KBM-7 (cell line): ENCODE data around the gene RFNG.
"Not testable (repeated sequence)": the region's sequence is repeated elsewhere in the genome, so short reads cannot be mapped to it uniquely, and the experiment has no call there.

Experiments
- DNase-seq: peaks from one replicate; pipeline ENCODE4 v3.0.0-alpha.2; 2015
- in situ Hi-C: fragments of 300-500 bp; cut with MboI; formaldehyde crosslinking; loops from 2 replicates; pipeline ENCODE4 v1.14.3; 2020; ENCODE audit warnings: low sequenced_read_pairs, low pct_unique_long_range_greater_than_20kb, mixed read lengths

The RFNG gene

DNA sequence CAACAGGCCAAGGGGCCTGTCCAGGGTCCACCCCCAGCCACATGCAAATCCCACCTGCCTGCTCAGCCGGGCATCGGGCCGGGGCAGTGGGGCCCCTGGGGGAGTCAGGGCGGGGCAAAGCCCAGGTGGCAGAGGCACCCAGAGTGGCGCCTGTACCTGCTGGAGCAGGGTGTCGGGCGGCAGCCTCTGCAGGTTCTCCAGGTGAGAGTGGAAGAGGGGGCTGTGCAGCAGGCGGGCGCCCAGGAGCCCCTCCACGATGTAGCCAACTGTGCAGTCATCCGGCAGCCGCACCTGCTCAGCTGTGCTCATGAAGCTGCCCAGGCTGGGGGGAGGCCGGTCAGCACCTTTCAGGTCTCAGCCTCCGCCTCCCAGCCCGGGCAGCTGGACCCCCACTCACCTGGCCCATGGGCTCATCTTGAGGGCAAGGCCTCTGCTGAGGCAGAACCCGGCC, 2.1 kb downstream of the RFNG start:
- DNase-seq: no peak
- in situ Hi-C loops: no loop called here

- no peak for DNase-seq
- in situ Hi-C loops: no loop called here
Measured at GRCh38 chr17:82049106-82049505, 2.5 kb downstream of the RFNG start.

DNA sequence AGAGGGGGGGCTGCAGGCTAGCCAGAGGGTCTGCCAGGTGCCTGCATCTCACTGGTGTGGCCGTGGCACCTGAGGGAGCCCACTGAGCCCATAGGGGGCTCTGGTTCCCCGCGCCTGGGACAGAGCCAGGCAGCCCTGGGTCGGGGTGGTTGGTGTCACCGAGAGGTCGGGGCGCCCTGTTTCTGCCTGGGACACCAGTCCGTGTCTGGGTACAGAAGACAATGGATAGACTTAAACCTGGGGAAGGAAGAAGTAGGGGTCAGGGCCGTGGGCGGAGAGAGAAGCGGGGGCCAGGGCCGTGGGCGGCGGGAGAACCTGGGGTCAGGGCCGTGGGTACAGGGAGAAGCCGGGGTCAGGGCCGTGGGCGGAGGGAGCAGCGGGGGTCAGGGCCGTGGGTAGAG, 3.0 kb downstream of the RFNG start:
- DNase-seq: no peak
- in situ Hi-C loops: no loop called here

DNA sequence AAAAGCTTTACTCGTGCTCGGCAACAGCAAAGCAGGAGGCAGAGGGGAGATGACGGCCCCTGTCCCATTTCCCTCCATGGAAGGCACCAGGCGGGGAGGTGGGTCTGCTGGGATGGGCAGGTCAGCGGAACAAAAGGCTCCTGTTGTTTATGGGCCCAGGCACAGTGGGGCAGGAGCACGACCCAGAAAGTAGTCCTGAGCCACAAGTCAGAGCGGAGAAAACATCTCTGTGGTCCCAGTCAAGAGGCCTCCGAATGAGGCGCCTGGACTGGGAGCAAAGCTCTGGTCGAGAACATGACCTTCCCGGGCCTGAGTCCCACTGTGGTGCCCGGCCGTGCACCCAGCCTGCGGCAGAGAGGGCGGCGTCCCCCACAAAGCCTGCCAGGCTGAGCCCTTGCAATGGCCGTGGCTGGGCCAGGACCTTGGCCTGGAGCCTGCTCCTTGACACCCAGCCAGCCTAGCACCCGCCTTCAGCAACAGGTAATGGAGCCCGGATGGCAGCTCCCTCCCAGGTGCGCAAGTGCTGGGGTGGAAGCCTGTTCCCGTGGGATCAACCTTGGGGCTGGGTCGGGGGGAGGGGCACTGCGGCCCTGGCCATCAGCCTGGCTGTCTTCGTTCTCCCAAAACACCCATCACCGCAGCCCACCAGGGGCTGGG, 3.6 kb downstream of the RFNG start:
- in situ Hi-C loops: no loop called here
- no peak for DNase-seq

DNA sequence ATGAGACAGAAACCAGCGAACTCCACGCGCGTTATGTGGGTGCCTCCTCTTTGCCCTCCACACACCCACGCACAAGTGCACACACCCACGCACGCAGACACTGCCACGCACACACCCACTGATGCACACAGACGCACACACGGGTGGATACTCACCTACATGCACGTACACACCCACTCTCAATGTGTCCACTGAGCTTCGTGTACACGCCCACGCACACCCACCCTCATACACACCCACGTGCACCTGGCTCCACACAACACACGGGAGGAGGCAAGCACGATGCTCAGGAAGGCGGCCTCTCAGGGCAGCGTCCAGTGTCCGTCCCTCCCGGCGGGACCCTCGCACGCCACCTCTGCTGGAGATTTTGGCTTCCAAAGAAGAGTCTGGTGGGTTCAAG, 4.2 kb downstream of the RFNG start:
- no peak for DNase-seq
- in situ Hi-C loops: no loop called here

- in situ Hi-C loops: no loop called here
- DNase-seq: no peak
Measured at GRCh38 chr17:82046903-82047302, 4.7 kb downstream of the RFNG start.

- in situ Hi-C loops: no loop called here
- DNase-seq: no peak
Measured at GRCh38 chr17:82045936-82046484, 5.6 kb downstream of the RFNG start.

DNA sequence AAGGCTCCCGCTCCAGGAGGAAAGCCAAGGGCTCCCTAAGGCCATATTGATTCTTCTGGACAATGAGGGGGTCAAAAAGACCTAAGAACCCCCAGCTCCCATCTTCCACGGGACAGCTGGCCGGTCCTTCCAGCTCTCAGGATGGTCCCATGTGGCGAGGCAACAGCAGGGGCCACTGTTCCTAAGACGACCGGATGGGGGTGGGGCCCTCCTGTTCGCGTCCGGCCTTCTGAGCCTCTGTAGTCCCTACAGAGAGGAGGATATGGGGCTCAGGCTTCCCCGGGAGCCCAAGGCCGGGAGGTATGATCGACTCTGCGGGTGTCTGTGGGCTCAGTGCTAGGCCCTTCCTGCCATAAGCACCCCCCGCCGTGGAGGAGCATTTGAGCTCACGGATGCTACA, 8.1 kb downstream of the RFNG start:
- DNase-seq: no peak
- in situ Hi-C loops: no loop called here

- DNase-seq: no peak
- in situ Hi-C loops: no loop called here
Measured at GRCh38 chr17:82042649-82043048, 9.0 kb downstream of the RFNG start.

DNA sequence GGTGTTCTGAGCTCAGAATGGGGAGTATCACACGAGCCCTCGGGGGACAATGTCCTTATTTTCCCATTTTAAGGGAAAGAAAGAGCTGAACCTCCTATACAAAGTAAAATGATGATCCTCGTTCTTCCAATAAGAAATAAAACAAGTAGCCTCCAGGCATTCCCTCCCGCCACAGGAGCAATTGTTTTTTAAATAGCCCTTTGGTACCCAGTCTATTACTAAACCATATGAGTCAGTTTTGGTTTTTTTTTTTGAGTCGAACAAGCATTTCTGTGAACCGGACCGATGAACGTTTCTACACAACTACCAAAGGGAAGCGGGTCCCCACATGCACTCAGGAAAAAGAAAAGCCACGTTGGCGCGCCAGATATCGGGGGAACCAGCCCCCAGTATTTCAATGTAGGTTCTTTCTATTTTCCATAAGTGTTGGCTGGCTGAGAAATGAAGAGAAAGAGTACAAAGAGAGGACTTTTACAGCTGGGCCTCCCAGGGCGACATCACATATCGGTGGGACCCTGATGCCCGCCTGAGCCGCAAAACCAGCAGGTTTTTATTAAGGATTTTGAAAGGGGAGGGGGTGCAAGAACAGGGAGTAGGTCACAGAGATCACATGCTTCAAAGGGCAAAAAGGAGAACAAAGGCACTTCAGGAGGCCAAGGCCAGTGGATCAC, 10.3 kb downstream of the RFNG start:
- no peak for DNase-seq
- in situ Hi-C loops: no loop called here

DNA sequence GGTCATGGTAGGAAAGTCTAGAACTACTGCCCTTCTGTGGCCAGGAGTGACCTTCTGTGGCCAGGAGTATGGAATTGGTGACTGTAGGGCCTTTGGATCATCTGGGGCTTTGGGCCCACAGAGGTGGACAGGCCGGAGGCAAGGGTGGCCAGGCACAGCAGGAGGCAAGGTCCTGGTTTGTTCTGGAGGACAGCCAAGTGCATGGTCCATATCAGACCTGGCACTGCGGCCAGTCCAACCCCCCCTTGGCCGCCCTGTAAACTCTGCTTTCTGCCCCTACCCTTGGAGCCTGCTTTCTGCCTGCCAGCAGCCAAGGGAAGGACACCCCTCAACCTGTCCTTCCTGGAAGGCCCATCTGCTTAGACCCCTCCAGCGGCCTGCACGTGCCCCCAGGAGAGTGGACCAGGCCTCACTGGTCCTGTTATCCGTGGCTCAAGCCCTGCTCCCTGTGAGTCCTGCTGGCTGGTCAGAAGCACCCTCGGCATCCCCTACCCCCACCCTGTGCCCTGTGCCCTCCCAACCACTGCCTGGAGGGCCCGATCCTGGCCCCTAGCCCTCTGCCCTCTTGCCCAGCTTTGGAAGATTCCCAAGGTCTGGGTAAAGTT, 11.8 kb downstream of the RFNG start:
- DNase-seq: no peak
- in situ Hi-C loops: no loop called here

- in situ Hi-C loops, DNase-seq: not testable (repeated sequence)
Measured at GRCh38 chr17:82038796-82039409, 12.7 kb downstream of the RFNG start.

DNA sequence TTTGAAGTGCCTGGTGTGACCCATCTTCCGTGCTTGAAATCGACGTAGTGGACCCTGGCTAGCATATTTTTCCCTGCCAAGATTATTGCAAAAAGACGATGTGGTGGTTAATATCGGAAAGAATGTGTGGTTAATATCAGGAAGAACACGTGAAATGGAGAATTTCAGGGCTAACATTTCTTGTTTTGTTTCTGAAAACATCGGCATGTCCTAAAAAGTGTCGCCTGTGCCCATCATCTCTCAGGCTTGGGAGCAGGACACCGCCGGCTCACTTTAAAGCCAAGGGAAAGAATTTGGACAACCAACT, 13.8 kb downstream of the RFNG start:
- in situ Hi-C loops: no loop called here
- no peak for DNase-seq

GRCh38 chr17:82037092-82037888, 14.3 kb downstream of the RFNG start, which contains the start of gene DCXR:
Gene DCXR, minus strand, starts transcription at chr17:82037697. Its CDS starts 15 bp downstream, at chr17:82037682.
- peak; percentile 97 for DNase-seq
- in situ Hi-C loops: no loop called here

GRCh38 chr17:82036634-82037091, 14.9 kb downstream of the RFNG start:
- no peak for DNase-seq
- in situ Hi-C loops: no loop called here

- in situ Hi-C loops: no loop called here
- DNase-seq: no peak
Measured at GRCh38 chr17:82035956-82036633, 15.5 kb downstream of the RFNG start.

DNA sequence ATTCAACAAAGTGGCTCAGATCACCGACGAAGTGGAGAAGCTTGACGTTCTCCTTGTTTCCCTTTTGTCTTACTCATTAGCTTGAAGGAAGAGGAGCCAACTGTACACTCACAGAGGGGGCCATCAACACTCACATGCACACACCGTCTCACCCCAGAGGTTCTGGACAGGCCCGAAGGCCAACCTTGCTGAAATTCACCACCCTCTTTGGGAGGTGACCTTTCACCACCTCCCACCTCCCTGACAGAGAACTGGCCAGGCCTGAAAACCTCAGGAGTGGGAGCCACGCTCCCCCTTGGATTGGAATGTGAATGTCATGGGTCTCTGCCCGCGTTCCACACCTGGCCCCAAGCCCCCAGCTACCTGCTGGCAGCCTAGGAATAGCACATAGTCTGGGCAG, 16.1 kb downstream of the RFNG start:
- in situ Hi-C loops: no loop called here
- no peak for DNase-seq

DNA sequence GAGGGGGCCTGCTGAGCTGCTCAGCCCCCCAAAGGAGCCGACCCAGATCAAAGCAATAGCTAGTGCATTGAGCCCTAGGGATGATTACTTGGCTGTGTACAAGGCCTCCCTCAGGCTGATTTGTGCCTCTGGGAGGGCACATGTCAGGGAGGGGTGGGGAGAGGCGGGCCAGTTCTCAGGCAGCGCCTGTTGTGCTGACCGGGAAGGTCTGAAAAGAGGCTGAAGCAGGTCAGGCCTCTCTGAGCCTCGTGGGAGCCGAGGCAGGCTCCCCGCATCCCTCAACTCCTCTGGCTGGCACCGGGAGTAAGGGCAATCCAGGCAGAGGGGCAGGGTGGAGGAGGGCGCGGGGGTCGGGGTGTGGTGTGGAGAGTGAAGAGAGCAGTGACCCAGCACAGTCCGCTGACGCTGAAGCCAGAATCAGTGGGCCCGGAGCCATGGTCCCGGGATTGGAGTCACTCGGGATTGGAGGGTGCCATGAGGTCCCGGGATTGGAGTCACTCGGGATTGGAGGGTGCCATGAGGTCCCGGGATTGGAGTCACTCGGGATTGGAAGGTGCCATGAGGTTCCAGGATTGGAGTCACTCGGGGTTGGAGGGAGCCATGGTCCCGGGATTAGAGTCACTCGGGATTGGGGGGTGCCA, 17.1 kb downstream of the RFNG start:
- DNase-seq: no peak
- in situ Hi-C loops: no loop called here
